ENCODE data around the gene TESMIN.

- TF ChIP-seq CTCF (IDR thresholded peaks at IDR 0.05; ENCODE audit: low read length) (no peak), EZH2 (optimal IDR thresholded peaks at IDR 0.05; ENCODE audit: low read depth, low read length) (no peak), EZH2phosphoT487 (IDR thresholded peaks at IDR 0.05; ENCODE audit: low read length) (no peak)
Observed at GRCh38 chr11:68689737-68690625, 61.3 kb downstream of the TESMIN start.
